GM04504 (cell line): Measurements from ENCODE around the gene ARL14.
"Not testable (repeated sequence)": the region's sequence is repeated elsewhere in the genome, so short reads cannot be mapped to it uniquely, and the experiment has no call there.

Experiments used
- DNase-seq: peaks from one replicate; pipeline ENCODE4 v3.0.0-alpha.2; 2012; ENCODE audit warnings: low read depth

ARL14 gene

GRCh38 chr3:160677459-160677881, 510 bp downstream of the ARL14 start:
- DNase-seq, result no peak

GRCh38 chr3:160678292-160678842, 1.4 kb downstream of the ARL14 start:
- no peak for DNase-seq

- DNase-seq, result no peak
Observed at GRCh38 chr3:160684368-160684740, 7.4 kb downstream of the ARL14 start.

DNA sequence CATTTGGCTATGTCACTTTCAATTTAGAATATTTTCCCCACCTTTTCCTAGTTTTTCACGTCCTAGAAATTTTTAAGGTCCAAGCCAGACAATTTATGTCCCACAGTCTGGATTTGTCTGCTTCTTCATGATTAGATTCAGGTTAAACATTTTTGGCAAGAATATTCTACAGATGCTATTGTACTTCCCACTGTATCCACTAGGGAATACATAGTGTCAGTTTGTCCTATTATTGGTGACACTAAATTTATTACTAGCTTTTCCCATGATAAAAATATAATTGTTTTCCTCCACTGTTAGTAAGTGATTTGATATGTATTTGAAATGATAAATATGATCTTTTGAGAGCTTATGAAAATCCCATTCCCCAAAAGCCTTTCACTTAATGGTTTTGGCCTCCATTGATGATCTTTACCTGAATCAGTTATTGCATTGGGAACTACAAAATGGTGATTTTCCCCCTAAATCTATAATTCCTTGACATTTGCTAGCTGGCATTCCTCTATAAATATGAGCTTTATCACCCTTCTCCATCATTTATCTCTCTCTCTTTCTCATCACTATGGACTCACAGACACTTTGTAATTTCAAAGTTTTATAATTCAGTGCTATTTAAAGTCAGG, 8.3 kb downstream of the ARL14 start:
- no peak for DNase-seq

DNA sequence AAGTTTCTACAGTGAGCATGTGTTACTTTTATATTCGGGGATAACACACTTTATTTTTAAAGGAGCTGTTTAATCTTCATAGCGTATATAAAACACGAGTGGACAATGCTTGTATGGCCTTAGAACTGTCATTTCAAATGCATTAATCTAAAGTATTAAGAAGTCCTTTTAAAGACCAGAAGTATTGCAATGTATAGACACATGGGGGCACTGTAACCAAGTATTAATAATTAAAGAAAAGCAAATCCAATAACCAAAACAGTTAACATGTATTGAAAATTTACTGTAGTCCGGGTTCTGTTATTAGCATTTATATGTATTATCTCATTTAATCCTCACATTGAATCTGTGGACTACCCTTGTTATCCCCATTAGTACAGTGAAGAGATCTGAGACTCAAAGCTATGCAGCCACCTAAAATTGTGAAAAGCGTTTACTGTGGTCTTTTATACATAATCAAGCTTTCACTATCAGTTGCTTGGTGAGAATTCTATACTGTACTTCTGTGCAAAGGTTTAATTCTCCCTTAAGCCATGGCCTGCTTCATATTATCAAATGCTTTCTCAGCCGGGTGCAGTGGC, 10.1 kb downstream of the ARL14 start:
- no peak for DNase-seq

- DNase-seq, result no peak
Observed at GRCh38 chr3:160691151-160691550, 14.2 kb downstream of the ARL14 start.

DNA sequence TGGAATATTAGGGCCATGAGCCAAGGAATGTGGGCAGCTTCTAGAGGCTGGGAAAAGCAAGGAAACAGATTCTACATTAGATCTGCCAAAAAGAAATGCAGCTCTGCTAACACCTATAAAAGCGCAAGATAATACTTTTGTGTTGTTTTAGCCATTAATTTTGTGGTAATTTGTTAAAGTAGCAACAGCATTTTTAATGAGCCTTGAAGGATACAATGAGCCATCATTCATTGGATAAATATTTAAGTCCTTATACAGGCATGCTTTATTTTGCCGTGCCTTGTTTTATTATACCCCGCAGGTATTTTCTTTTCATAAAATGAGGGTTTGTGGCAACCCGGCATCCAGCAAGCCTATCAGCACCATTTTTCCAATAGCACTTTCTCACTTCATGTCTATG, 15.0 kb downstream of the ARL14 start:
- DNase-seq, result no peak

GRCh38 chr3:160693191-160693590, 16.2 kb downstream of the ARL14 start:
- no peak for DNase-seq

DNA sequence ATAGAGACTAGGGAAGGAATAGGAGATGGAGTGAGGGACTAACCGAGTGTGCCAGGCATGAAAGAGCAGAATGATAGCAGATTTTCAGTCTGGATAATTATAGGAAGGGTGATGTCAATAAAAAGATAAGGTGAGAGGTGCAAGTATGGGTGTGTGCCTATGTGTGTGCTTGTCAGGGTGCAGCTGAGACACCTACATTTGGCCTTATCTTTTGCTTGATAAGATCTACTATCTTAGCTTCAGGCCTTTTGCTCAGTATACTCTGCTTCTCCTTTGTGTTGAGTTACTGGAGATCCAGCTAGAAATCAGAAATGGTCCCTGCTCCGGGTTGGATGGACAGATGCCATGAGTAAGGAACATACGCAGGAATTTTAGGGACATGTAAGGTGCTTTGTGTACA, 17.4 kb downstream of the ARL14 start:
- no peak for DNase-seq

GRCh38 chr3:160695003-160695402, 18.0 kb downstream of the ARL14 start:
- no peak for DNase-seq

DNA sequence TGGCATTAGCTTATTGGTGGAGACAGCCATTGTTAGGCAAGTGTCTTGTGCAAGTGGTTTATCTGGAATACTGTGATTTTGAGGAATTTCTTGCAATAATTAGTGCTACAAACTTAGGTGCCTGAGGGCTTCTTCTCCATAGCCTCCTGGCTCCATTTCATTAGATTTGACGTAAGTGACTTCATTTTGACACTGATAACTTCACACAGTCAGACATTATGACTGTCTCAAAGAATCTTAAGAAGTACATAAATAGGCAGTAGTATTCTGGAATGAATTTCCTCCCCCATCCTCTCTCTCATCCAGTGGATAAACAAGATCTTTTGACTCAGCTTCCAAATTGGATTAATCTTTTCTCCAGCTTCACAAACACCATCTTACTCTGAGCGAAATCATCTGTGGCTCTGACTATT, 19.0 kb downstream of the ARL14 start:
- DNase-seq, result no peak

GRCh38 chr3:160697637-160698380, 20.8 kb downstream of the ARL14 start:
- DNase-seq, result peak; percentile 56

GRCh38 chr3:160698599-160699195, 21.7 kb downstream of the ARL14 start:
- no peak for DNase-seq

DNA sequence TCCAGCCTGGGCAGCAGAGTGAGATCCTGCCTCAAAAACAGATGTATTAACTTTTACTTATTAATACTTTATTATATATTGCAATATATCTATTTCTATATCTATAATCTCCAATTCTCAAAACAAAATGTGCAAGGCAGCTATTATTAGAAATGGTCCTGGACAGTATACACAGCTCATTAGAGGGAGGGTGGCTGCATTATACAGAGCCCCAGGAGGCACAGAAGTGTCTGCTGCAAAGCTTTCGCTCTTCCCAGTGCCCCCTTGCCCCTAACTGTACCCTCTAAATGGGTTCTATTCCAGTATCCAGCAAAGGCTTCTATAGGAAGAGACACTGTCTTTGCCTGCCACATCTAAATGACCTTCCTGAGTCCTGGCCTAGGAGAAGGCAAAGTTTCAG, 24.5 kb downstream of the ARL14 start:
- no peak for DNase-seq

DNA sequence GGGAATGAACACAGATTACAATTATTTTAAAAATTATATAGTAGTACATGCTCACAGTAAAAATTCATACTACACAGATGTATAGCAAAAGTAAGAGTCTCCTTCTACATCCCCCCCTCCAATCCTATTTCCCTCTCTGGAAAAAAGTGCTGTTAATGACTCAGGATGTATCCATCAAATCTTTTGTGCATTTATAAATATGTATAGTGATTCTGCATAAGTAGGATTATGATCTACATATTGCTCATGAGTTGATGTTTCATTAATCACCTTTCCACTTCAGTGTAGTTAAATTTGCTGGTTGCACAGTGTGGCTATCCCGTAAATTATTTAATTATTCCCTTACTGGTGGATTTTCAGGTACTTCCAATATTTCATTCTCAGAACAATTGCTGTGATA, 25.3 kb downstream of the ARL14 start:
- DNase-seq, result no peak

DNA sequence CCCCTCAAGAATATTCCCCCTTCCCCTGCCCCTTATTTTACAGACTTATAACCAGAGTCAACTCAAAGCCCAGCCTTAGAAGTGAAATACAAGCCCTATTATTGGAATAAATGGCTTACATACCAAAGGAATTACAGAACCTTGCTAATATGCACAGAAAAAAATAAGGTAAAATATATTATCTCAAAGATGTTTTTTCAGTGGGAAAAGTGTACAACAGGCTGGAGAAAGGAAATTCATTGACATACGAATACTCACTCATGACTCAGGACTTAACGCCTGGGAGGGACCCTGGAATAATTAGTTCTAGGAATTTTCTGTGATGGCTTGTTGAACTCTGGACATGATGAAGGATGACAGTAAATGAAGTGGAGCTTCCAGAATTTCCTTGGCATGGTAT, 27.0 kb downstream of the ARL14 start:
- no peak for DNase-seq

DNA sequence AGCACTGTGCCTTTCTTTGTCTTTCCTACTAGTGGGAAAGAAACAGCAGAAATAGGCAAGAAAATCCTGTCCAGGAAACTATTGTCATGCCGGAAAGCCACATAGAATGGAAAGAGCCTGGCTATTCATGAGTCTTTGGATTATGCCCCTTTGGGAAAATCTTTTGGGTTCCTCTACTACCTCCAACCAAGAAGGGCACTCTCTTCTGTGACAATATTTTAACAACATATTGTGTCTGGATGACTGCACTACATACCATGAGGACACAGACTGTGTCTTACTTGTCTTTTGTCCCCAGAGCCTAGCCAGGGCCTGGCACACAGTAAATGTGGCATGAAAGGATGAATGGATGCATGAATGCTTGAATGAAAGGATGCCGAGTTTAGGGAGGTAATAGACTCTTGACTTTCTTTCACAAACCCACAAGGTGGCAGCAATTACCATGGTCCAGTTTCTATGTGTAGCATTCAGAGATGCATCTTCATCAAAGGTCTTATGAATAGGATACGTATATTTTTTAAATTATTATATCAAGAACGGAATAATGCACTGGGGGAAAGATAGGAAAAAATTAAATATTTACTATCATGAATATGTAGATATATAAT, 30.3 kb downstream of the ARL14 start:
- no peak for DNase-seq

DNA sequence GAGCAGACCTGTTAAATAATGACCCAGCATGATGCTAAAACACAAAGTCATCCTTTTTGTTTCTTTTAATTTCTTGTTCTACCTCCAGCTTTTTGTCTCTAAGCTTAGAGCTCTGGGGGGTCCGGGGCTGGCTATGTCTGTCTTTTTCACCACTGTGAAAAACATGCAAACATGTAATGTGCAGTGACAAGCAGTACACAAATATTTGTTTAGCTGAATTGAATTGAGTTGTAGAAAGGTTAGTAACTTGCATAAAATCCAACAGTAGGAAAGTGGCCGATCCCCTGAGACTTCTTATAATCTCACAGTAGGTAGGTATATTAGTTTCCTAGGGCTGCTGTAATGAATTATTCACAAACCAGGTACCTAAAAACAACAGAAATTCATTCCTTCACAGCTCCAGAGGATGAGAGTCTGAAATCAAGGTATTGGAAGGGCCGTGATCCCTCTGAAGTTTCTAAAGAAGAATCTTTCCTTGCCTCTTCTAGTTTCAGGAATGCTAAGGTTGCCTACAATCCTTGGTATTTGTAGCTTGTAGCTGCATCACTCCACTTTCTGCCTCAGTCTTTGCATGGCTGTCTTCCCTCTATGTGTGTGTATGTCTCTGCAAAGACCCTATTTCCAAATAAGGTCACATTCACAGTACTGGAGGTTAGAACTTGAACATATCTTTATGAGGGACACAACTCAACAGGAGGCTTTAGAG, 32.7 kb downstream of the ARL14 start:
- DNase-seq, result no peak

GRCh38 chr3:160713144-160713543, 36.2 kb downstream of the ARL14 start:
- not testable (repeated sequence) for DNase-seq

DNA sequence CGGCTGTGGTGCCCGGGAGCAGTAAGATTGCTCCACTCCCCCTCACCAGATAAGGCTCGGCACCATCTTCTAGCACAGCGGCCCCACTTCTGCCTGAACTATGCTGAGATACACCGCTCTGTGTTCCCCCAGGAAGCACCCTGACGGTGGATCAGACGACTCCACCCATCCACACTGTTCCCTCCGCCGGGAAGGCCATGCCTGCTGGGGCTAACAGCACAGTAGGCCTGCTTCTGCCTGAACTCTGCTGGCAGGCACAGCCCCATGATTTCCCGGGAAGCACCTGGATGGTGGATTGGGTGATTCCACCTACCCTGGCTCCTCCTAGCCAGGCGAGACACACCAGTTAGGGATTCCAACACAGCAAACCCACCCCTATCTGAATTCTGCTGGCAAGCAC, 42.8 kb downstream of the ARL14 start:
- no peak for DNase-seq

GRCh38 chr3:160720123-160720746, 43.3 kb downstream of the ARL14 start:
- DNase-seq, result no peak
